NOMO-1 treated with DMSO at 0.1 percent for 48 hours (cell line): ENCODE measurements around the gene MEG3.

ENCODE experiments used
- DNase-seq: peaks from one replicate; lab custom pipeline; 2025; ENCODE audit not compliant: unreplicated experiment; lab: John Stamatoyannopoulos, UW

Gene MEG3

GRCh38 chr14:100879194-100879593 is 53.3 kb downstream of the MEG3 start:
- DNase-seq = no peak

GRCh38 chr14:100879782-100880181 is 53.9 kb downstream of the MEG3 start:
- no peak for DNase-seq

DNA sequence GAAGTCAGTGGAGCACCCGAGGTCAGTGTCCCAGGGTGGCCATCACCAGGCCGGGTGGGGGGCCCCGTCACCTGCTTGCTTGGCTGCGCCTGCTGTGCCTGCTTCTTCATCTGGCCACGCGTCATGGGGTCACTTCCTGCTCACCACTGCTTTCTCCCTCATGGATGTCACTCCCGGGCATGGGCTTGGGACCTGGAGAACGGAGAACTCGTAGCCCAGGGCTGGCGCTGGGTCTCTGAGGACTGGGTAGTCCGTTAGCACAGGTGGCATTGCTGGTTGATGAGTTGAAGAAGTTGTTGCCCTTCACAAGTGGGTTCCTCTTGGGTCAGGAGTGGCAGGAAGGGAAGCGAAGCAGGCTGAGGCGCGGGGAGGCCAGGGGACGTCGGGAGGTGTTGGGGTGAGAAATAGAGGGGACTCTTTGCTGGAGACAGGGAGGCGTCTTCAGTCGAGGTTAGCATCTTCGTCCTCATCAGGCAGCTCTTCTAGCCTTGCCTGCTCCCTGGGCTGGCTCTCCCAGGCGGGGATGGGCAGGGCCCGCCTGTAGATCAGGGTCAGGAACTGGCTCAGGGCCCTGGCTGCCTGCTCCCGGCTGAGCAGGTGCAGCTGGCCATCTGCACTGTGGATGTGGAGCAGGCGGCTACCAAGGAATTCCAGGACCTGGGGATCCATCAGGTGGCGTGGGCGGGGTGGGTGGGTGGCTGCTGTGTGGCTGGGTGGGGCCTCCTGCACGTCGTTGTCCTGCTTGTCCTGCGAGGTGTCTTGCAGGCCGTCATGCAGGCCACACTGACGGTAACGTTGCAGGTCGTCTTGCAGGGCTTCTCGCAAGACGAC is 54.6 kb downstream of the MEG3 start:
- DNase-seq = no peak

GRCh38 chr14:100881211-100882025 is 55.5 kb downstream of the MEG3 start:
- no peak for DNase-seq

DNA sequence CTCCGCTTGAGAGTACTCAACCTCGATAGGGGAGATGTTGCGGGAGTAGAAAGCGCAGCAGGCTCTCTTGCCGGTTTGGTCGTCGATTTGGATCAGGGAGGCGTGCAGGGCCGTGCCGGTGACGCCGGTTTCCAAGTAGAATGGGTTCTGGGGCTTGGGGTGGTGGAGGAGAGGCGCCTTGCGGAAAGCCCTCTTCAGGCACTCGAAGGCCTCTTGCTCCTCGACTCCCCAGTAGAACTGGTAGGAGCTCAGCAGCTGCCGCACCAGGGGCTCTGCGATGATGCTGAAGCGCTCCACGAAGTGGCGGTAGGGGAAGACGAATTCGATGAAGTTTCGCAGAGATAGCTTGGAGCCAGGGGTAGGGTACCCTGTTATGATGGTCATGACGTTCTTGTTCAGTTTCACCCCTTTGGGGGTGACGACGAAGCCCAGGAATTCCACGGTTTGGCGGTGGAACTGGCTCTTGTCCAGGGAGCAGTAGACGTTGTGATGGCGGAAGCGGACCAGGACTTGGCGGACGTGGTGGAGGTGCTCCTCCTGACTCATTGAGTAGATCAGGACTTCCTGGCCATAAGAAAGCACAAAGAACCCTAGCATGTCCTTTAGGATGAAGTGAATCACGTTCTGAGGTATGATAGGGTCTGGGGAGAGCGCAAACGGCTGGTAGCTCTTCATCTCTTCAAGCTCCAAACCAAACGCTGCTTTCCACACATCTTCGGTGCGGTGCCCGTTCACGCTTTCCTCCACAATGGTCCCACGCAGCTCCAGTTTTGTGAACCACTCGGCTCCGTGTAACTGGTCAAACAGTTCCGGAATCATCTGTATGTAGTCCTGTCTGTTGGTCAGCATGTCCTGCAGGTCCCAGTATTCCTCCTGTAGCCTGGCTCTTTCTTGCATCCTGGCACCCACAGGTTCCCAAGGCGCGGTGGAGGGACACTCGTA is 56.4 kb downstream of the MEG3 start:
- DNase-seq = no peak

DNA sequence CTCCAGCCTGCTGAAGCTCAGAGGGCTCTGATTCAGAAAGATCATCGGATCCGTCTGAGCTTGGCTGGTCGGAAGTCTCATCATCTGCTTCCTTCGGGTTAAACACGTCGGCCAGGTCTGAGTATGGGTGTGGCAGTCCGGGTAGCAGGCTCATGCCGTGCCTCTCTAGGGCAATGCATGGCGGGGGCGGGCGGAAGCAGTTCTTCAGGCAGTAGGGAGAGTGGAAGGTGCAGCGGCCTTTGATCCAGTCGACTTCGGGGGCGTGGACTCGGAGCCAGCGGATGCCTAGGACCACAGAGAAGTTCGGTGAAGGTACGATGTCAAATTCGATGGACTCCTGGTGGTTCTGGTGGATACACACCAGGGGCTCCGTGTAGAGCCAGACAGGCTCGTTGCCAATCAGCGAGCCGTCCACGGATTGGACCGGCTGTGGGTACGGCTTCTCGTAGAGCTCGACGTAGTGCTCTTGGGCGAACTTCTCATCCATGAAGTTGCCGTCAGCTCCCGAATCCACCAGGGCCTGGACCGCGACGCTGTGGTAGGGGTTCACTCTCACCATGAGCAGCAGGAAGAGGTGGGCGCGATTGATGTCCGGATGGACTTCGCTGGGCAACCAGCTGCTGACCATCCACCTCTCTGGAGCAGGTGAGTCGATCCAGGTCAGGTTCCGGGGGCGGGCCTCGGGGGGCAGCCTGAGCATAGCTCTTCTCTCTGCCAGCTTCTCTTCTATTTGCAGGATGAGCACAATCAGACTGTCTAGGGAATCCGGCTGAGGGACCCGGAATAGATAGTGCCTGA is 57.3 kb downstream of the MEG3 start:
- DNase-seq = no peak

DNA sequence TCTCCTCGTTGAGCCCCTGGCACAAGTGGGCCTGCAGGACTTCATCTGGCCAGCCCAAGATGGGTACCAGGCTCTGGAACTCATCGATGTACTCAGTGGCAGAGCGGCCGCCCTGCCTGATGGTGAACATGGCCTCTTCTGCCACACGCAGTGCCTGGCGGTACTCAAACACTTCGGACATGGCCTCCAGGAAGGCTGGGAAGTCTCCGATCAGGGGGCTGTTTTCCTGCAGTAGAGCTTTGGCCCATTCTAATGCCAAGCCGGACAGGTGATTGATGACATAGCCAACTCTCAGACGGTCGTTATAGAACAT is 57.8 kb downstream of the MEG3 start:
- DNase-seq = no peak

DNA sequence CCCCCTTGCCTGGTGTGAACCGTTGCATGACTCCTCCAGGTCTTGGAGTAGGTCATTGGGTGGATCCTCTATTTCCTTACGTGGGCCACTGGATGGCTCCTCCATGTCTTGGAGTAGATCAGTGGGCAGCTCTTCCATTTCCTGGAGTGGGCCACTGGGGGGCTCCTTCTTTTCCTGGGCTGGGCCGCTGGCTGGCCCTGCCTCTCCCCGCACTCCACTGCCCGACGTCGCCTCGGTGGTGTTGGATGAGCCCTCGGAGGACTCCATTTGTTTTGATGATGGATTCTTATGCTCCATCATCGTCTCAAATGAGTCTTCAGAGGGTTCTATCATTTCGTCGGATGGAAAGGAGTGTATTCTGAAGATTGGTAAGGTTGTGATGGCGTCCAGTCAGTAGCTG is 58.5 kb downstream of the MEG3 start:
- DNase-seq = no peak

DNA sequence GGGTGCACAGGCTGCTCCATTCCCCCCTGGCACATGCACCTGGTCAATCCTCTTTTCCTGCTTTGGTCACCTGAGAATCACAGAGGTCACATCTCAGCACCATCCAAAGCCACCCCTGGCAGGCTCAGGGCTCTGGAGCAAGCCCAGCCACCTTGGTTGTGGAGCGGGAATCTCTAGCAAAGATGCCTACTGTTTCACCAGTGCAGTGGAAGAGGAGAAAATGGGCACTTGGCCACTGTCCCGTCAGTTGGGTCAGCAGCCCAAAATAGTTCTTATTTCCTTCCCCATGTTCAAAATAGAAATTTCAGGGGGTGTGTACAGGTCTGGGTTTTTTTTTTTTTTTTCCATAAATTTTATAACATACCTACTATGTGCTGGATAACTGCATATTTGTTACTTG is 59.3 kb downstream of the MEG3 start:
- no peak for DNase-seq

DNA sequence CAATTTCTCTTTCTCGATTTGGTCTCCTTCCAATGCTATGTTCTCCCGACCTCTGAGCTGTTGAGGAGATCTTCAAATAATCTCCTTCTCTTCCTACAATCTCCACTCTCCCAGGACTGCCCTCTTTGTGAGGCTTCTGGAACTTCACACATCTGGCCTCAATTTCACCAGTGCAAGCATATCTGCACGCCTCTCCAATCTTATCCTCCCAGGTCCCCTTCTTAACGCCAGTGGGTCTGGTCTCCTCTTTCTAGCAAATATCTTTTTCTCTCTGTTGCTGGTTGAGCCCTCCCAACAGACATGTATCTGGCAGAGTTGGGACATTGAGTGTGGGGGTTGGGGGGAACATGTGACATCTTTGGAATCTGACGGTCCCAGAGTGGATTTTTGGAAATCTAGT is 59.7 kb downstream of the MEG3 start:
- DNase-seq = no peak

DNA sequence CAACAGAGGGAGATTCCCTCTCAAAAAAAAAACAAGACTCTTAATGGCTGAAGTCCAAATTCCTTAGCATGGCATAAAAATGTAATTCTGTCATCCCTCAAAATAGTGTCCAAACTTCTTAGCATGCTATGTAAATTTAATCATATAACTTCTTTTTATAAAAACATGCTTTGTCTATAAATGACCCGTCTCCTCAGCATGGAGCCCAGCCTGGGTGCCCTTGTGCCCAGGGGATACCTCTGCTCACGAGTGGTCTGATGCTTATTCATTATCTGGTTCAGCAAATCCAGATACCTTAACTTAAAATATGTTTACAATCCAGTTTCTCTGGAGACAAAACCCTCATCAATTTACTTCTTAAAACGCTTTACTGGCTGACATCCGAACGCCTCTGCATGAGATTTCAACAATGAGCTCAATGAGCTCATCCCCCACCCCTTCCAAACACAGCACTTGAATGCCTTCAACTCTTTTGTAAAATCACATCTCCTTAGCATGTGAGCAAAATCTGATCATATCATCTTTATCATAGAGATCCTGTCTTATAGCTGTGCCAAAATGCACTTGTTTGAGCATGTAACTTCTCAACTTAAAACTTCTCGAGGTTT is 61.9 kb downstream of the MEG3 start:
- no peak for DNase-seq

DNA sequence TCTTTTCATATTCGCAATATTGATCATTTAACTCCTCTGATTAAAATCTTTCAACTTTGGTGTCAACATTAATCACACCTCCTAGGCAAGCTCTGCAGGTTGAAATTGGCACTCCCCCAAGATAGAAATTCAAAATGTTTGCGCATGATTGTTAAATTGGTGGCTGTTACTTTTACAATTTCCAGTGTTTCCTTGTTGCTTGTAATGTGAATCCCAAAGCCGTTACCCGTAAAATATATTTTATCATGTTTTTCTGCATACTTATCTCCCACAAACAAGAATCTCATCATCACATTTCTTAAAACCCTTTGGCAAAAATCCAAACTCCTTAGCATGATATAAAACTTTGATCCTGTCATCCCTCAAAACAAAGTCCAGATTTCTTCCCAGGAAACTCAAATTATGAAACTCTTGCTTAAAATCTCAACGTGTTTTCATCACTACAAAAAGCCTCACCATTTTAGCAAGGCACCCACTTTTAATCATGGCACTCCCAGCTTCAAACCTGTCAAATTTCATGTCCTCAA is 62.9 kb downstream of the MEG3 start:
- no peak for DNase-seq

GRCh38 chr14:100889641-100890040 is 63.7 kb downstream of the MEG3 start:
- DNase-seq = no peak

DNA sequence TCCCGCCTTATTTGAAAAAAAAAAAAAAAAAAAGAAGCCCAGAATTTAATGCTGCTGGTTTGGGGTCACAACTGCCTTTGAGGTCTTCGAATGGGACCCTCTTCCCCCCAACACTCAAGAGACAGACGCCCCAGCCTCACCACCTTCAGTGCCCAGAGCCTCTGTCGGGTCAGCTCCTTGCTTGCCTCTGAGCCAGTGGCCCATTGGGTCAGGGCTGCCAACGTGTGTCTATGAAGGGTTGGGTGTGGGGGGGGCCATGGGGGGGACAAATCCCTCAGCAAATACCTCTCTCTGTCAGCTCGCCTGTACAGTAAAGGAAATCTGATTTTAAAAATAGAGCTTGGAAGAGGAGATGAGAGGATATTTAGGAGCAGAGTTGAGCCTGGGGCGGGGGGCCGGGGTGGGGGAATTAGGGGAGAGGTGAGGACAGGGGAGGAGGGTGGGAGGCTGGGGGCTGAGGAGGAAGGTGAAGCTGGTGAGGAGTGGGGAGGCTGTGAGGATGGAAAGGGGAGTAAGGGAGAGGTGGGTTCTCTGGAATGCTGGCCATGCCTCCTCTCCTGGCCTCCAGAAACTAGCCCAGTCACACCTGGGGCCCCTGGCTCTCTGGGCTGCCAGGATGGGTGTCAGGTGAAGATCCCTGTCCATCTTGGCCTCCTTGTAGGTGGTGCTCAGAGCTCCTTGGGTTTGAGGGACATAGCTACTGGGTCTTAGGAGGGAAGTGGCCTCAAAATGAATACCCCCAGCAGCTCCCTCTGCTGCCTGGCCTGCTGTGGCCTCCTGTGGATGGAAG is 64.3 kb downstream of the MEG3 start:
- no peak for DNase-seq

DNA sequence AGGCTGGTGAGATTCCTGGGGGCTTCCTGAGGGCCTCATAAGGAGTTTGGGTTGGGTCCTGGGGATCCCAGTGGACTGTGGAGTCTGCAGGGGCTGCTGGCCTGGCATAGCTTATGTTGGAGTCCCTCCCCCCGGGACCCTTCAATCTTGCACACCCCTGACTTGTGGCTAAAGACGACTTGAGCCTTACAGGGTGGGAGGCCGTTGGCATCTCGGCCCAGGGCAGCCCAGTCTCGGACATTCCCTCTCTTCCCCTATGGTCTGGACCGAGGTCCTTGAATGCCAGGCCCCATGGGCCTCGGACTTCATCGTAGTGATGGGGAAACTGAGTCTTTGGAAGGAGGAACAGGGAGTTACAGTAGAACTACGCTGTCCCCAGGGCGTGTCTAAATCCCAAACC is 65.1 kb downstream of the MEG3 start:
- DNase-seq = no peak

- DNase-seq = no peak
These were observed 65.9 kb downstream of the MEG3 start for GRCh38 chr14:100891501-100892445.

GRCh38 chr14:100892496-100893227 is 66.7 kb downstream of the MEG3 start:
- no peak for DNase-seq
